ENCODE measurements around the gene TSC22D3. TPM values are rescaled to one million over a fixed set of nuclear protein-coding genes. Genes with fewer than 3 reads are reported as not detected.

Gene TSC22D3
- total RNA-seq, 1 donor from 2014 or later: 41.4 TPM

DNA sequence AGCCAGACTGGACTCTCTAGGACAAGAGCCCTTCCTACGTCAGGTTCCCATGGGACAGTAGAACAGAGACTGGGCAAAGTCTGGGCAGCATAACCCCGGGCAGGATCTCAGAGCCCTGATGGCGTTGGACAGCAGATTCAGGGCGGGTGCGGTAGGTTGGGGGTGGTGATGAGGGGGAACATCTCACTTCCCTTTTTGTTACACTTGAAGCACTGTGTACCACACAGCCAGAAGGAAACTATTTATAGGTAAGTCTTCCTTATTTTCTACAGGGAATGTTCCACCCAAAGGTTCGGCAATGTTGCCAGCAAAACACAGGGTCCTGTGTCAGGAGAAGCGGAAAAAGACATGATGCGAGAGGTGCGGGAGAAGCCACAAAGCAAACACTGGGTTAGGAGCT, 54.3 kb downstream of the TSC22D3 start:
- Mint-ChIP-seq H3K27me3 (no peaks in the 10 kb centered on the region), H3K9me3 (ENCODE audit: low read depth) (peaks cover 10% of the 10 kb centered on the region), H3K27ac (no peak overlapping the region), H3K36me3 (ENCODE audit: insufficient read depth) (no peaks in the 10 kb centered on the region), H3K4me1 (ENCODE audit: low read depth) (peaks cover 34% of the 10 kb centered on the region), H3K4me3 (ENCODE audit: low read depth) (no peak overlapping the region)
- TF ChIP-seq, protein P1, sequence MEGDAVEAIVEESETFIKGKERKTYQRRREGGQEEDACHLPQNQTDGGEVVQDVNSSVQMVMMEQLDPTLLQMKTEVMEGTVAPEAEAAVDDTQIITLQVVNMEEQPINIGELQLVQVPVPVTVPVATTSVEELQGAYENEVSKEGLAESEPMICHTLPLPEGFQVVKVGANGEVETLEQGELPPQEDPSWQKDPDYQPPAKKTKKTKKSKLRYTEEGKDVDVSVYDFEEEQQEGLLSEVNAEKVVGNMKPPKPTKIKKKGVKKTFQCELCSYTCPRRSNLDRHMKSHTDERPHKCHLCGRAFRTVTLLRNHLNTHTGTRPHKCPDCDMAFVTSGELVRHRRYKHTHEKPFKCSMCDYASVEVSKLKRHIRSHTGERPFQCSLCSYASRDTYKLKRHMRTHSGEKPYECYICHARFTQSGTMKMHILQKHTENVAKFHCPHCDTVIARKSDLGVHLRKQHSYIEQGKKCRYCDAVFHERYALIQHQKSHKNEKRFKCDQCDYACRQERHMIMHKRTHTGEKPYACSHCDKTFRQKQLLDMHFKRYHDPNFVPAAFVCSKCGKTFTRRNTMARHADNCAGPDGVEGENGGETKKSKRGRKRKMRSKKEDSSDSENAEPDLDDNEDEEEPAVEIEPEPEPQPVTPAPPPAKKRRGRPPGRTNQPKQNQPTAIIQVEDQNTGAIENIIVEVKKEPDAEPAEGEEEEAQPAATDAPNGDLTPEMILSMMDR (IDR thresholded peaks at IDR 0.05; ENCODE audit: unreplicated experiment): no peak
- DNase-seq (ENCODE audit: low spot score, unreplicated experiment): no peak

- Mint-ChIP-seq H3K4me3 (ENCODE audit: low read depth) (no peak overlapping the region), H3K4me1 (ENCODE audit: low read depth) (peaks cover 26% of the 10 kb centered on the region), H3K9me3 (ENCODE audit: low read depth) (peaks cover 7% of the 10 kb centered on the region), H3K27ac (no peak overlapping the region), H3K36me3 (ENCODE audit: insufficient read depth) (peaks cover 3% of the 10 kb centered on the region), H3K27me3 (no peaks in the 10 kb centered on the region)
- peak; percentile 43 for DNase-seq (ENCODE audit: low spot score, unreplicated experiment)
- TF ChIP-seq, protein P1 (IDR thresholded peaks at IDR 0.05; ENCODE audit: unreplicated experiment): peak; percentile 68
These were observed 57.4 kb downstream of the TSC22D3 start for GRCh38 chrX:107718156-107718621.

GRCh38 chrX:107716816-107717700, 58.5 kb downstream of the TSC22D3 start:
- H3K9me3 Mint-ChIP-seq (ENCODE audit: low read depth): peaks cover 7% of the 10 kb centered on the region
- H3K36me3 Mint-ChIP-seq (ENCODE audit: insufficient read depth): peaks cover 4% of the 10 kb centered on the region
- peaks cover 25% of the 10 kb centered on the region for H3K4me1 Mint-ChIP-seq (ENCODE audit: low read depth)
- H3K27me3 Mint-ChIP-seq: no peaks in the 10 kb centered on the region
- peak overlapping the region; percentile 84 for H3K4me3 Mint-ChIP-seq (ENCODE audit: low read depth)
- TF ChIP-seq, protein P1 (IDR thresholded peaks at IDR 0.05; ENCODE audit: unreplicated experiment): no peak
- peak; percentile 18 for DNase-seq (ENCODE audit: low spot score, unreplicated experiment)
- peak overlapping the region; percentile 91 for H3K27ac Mint-ChIP-seq

- H3K27me3 Mint-ChIP-seq: no peaks in the 10 kb centered on the region
- DNase-seq (ENCODE audit: low spot score, unreplicated experiment): peak; percentile 28
- H3K4me3 Mint-ChIP-seq (ENCODE audit: low read depth): peak overlapping the region; percentile 84
- peak overlapping the region; percentile 85 for H3K27ac Mint-ChIP-seq
- peaks cover 8% of the 10 kb centered on the region for H3K9me3 Mint-ChIP-seq (ENCODE audit: low read depth)
- TF ChIP-seq, protein P1 (IDR thresholded peaks at IDR 0.05; ENCODE audit: unreplicated experiment): no peak
- peaks cover 27% of the 10 kb centered on the region for H3K4me1 Mint-ChIP-seq (ENCODE audit: low read depth)
- H3K36me3 Mint-ChIP-seq (ENCODE audit: insufficient read depth): peaks cover 5% of the 10 kb centered on the region
These were observed 59.4 kb downstream of the TSC22D3 start for GRCh38 chrX:107716118-107716684.

DNA sequence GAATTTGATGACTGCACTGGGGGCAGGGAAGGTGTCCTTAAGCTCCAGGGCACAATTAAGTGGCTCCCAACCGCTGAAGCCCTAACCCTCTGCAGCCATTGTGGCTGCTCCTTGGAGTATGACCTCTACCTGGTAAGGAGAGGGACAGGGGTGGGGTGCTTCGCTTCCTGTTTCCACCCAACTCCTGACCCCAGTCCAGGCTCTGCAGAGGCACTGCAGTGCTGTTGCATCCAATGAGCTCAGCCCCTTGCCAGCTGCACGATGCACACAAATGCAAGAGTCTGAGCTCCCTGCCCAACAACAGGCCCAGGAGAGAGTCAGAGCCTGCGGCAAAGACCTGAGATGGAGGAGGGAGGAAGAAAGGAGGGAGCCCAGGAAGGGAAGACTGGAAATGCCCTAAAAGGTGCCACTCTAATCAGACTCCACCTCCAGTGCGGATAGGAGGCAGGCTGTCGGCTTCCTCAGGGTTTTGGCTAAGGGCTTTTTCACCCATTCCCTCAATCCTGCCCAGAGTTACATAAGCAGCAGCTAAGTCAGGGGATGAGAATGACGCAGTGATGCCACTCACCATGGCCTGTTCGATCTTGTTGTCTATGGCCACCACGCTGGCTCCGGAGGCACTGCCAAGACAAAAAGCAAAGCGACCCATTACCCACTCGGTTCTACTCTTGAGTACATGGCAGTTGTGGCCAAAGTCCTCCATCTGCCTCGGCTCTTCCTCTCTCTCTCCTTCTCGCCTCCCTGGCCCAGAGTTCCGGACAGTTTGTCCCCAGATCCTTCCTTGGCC, 60.1 kb downstream of the TSC22D3 start:
- TF ChIP-seq, protein P1 (IDR thresholded peaks at IDR 0.05; ENCODE audit: unreplicated experiment): no peak
- H3K27me3 Mint-ChIP-seq: no peaks in the 10 kb centered on the region
- H3K4me3 Mint-ChIP-seq (ENCODE audit: low read depth): peak overlapping the region; percentile 84
- peaks cover 34% of the 10 kb centered on the region for H3K4me1 Mint-ChIP-seq (ENCODE audit: low read depth)
- peak overlapping the region; percentile 85 for H3K27ac Mint-ChIP-seq
- H3K36me3 Mint-ChIP-seq (ENCODE audit: insufficient read depth): peaks cover 5% of the 10 kb centered on the region
- H3K9me3 Mint-ChIP-seq (ENCODE audit: low read depth): peaks cover 9% of the 10 kb centered on the region
- DNase-seq (ENCODE audit: low spot score, unreplicated experiment): no peak
